Measurements from ENCODE around the gene KNDC1.

GRCh38 chr10:133260895-133261725, 101.1 kb downstream of the KNDC1 start:
- TF ChIP-seq CTCF (IDR thresholded peaks at IDR 0.05) (no peak), POLR2A (IDR thresholded peaks at IDR 0.05) (no peak)
